HG02571 (cell line): ENCODE results near the gene FHDC1.
A peak's percentile ranks its signal among the peaks of the same experiment; 100 is the strongest.

Experiments
- ATAC-seq: cut with Tn5 transposase; IDR thresholded peaks from one replicate; pipeline ENCODE4 v1.9.1; 2021; ENCODE audit warnings: mild to moderate bottlenecking, moderate library complexity; ENCODE audit not compliant: unreplicated experiment

The FHDC1 gene

DNA sequence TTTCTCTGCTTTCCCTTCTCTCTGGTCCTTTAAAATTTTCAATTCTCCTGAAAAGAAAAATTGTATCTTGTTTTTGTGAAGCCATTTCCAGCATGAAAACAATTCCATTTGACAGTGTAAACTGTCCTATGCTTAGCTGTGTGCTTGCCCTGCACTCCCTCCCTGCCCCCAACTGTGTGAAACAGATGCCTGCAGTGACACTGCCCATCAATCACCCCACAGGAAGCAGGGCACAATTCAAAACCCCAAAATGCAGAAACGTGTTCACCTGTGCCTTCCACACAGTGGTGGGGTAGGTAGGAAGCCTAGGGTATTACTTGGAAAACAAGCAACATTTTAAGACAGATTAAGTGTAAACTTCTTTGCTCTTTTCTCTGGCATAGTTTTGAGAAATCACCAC, 6.2 kb upstream of the FHDC1 start:
- no peak for ATAC-seq

DNA sequence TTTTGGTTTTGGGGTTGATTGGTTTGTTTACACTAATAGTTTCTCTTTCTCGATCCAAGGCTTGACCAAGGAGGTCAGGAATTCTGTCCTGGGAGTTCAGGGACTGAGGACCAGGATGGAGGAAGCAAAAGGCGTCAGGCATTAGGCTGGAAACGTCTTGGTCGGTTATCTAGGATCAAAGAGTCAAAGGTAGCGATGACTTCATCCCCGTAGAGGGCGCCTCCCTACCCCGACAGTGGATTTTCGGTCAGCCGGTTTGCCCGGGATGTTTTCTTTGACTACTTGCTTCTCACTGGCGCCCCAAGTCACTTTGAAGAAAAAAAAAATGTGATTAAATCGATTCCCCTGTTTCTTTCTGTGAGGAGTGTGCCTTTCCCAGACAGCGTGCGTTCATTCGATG, 980 bp upstream of the FHDC1 start:
- no peak for ATAC-seq

DNA sequence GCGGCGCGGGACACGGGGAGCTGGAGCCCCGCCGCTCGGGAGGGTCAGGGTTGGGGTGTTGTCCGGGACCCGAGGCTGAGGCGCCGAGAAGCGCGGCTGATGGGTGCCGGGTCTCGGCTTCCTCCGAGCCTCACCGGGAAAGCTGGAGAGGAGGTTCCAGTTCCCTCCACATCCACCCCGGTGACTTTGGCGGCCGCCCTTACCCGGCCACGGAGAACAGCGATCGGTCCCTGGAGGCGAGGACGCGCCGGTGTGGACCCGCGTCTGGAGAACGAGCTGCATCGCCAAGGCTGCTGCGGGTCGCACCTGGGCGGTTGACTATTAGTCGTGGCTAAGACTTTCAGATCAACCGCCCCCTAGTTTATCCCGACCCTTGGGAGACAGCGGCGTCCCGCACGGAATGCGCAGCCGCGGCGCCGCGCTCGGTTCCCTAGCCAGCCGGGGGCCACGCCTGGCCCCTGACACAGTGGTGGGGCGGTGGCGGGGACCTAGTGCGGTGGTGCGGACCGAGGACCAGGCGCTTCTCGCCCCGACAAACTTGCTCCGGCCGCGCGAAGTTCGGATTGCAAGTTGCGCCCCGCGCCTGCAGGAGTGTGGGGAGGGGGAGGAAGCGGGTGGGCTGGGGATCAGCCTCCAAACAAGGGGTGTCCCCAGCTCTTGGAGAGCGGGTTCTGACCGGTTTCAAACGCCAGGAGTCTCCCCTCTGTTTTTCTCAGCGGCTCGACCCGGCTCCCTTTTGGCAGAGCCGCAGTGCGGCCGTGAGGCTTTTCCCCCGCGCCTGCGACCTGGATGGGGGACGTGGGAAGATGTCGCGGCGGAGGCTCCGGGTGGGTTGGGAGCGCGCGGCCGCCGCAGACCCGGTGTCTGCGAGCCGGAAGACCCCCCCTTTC, 568 bp downstream of the FHDC1 start:
- no peak for ATAC-seq

GRCh38 chr4:152937336-152938236, 1.5 kb downstream of the FHDC1 start:
- peak; percentile 40 for ATAC-seq

- no peak for ATAC-seq
These were observed 2.3 kb downstream of the FHDC1 start for GRCh38 chr4:152938237-152938947.

GRCh38 chr4:152939621-152940020, 3.5 kb downstream of the FHDC1 start:
- ATAC-seq, result no peak

DNA sequence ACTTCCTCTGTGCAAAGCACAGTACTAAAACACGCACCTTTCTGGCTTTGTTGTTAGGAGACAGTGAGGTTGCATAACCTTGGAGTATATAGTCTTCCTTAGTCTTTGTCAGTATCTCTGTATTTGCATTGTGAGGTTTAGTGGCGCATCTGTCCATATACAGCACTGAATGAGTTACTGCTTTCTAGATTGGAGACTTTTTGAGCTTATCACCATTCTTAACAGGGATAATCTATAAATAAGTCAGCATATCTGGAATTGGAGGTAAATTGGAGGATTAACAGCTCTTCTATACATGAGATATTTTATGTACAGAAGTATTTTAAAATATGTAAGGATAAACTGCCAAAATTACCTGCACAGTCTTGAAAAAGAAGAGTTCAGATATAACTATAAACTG, 4.3 kb downstream of the FHDC1 start:
- ATAC-seq, result no peak

DNA sequence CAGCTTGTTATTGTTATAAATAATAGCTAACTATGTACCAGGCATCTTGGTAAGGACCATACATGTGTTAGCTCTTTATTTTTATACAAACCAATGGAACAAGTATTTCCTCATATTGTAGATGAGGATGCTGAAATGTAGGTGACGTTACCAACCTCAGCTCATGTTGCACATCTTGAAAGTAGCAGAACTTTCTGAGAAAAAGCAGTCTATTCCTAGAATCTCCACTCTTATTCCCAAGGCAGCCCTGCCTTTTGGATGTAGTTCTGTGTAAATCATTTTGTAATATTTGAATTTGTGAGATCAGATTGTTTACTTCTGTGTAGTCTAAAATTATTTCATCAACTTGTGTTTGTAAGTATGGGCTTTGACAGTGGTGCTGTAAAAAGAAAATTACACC, 5.3 kb downstream of the FHDC1 start:
- ATAC-seq, result no peak

DNA sequence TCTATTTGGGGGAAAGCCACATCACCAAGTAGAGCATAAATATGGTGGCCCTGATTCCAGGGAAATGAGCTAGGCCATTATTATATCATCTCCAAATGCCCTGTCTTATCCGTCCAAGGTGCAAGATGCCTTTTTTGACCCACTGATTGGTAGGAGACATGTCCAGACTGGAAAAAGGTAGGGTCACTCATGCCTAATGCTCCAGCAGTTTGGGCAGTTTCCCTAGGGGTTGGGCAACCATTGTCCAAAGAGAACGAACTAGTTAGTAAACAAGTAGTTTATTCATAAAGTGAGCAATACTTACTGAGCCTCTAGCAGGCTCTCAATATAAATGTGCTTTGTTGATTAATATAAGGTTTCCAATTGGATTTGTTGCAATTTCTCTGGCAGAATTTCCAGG, 6.2 kb downstream of the FHDC1 start:
- ATAC-seq, result no peak

- no peak for ATAC-seq
These were observed 7.5 kb downstream of the FHDC1 start for GRCh38 chr4:152943672-152944071.

DNA sequence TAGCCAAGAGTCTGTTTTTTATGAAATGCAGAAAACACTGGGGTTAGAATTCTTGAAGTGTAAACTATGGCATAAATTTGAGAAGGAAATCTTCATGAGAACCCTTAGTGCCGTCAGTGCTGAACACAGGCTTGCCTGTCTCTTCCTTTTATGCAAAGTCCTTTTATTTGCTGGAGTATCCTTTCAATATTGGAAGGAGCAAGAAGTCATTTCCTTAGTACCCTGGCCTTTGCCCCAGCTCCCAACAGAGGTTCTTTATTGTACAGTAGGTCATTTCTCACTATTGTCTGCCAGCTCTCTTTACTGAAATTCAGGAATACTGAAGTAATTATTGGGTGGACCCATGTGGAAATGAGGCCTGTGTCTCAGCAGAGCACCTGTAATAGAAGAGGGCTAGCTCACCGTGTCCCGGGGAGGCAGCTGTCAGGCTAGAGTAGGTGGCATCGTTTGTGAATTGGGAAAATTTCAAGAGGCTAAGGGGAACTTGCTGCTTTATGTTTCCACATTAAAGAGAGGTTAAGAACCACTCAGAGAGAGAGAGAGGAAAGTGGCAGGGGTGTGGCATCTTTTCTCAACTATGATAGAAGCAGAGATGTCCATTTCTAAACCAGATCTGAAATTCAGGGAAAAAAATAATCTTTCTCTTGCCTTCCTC, 8.7 kb downstream of the FHDC1 start:
- no peak for ATAC-seq

- ATAC-seq, result no peak
These were observed 9.5 kb downstream of the FHDC1 start for GRCh38 chr4:152945639-152946038.

GRCh38 chr4:152946446-152946845, 10.3 kb downstream of the FHDC1 start:
- ATAC-seq, result no peak

GRCh38 chr4:152947311-152947710, 11.2 kb downstream of the FHDC1 start:
- ATAC-seq, result no peak

DNA sequence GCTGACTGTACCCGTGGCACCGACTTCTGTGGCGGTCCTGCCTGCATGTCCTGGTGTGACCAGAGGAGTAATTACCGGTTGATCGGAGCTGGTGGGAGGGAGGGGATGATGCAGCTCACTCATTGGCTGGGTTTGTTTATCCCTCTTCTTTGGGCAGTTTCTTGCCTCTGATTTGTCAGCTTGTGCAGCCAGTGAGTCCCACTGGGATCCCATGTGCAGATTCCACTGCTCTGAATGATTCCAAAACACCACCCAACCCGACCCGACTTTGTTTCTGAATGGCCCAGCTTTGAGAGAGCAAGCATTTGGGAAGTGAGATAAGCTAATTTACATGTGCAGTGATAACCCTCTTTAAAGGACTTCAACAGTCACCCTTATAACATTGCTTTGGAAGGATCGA, 13.8 kb downstream of the FHDC1 start:
- ATAC-seq, result no peak

DNA sequence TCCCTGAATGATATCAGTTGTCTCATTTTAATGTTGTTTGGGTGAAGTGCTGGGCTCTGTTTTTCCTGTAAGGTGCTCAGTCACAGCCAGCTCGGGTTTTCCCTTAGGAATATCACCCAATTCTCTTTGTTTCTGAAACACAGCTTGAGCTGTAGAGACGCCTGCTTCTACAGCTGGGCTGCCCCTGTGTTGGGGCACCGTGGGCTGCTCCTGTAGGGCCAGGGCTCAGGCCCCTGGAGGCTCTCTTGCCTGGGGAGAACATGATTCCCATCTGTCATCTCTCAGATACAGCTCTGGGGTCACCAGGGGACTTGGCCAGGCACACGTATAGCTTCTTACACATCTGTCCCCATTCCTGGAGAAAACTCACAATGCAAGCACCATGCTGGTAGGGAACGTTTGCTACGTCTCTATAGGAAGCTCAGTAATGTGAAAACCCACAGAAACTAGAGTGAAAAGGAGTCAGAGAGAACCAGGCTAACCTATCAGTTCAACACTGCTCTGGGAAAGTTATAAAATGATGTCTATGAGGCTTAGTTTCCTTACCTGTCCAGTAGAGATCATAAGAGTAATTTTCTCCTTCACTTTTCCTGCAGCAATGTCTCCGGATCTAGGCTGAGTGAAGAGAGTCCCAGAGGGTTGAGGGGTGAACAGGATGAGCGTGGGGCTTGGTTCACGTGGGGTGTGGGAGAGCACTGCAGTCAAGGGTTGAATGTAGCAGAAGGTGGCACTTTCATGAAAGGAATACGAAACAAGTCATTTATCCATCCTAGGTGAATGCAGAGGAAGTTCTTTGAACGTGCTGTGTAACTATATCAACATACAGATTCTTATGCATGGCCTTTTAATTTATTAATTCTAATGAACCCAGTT, 14.5 kb downstream of the FHDC1 start:
- no peak for ATAC-seq

- no peak for ATAC-seq
These were observed 15.2 kb downstream of the FHDC1 start for GRCh38 chr4:152951348-152951747.

GRCh38 chr4:152953514-152953913, 17.4 kb downstream of the FHDC1 start:
- ATAC-seq, result no peak

- no peak for ATAC-seq
These were observed 18.6 kb downstream of the FHDC1 start for GRCh38 chr4:152954741-152955140.

GRCh38 chr4:152956147-152956546, 20.0 kb downstream of the FHDC1 start:
- no peak for ATAC-seq
